HG03460 (cell line): ENCODE results near the gene VSX1.

Experiments
- ATAC-seq: cut with Tn5 transposase; IDR thresholded peaks from one replicate; pipeline ENCODE4 v1.9.1; 2021; ENCODE audit not compliant: unreplicated experiment

VSX1 gene

DNA sequence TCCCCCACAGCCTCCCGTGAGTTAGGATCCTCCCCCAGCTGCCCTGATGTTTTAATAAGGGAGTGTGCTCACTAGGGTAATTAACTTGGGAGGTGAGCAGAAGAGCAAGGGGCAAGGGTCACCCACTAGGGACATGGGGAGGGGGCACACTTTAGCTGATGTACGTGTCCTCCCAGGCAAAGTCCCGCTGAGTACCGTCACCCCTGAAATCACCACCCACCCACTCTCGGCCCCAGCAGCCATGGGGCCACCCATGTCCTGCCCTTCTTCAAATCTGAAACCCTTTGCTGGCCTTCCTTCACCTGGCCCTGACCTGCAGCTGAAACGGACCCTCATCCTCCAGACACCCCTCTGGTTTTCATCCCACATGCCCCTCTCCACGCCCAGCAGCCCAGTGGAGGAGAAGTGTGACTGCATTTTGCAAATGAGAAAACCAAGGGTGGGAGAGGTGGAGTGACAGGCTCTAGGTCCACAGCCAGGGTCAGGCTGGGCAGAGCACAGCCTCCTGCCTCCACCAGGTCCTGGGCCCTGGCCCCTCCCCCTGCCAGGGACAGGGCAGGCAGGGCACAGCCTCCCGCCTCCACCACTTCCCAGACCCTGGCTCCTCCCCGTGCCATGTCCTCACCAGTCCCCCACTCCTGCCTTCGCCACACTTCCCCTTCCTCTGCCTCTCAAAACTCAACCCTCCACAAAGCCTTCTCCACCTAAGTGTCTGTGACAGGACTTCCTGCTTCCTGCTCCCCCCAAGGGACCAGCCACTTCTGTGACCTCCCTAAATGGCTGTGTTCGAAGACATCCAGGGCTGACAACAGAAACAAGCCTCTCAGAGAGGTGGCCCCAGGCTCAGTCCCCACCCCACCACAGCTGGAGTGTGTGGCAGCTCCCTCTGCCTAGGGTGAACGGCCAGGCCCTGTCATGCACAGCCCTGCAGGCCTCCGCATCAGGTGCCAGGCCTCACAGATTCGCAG, 39.1 kb downstream of the VSX1 start:
- peak; percentile 95 for ATAC-seq

DNA sequence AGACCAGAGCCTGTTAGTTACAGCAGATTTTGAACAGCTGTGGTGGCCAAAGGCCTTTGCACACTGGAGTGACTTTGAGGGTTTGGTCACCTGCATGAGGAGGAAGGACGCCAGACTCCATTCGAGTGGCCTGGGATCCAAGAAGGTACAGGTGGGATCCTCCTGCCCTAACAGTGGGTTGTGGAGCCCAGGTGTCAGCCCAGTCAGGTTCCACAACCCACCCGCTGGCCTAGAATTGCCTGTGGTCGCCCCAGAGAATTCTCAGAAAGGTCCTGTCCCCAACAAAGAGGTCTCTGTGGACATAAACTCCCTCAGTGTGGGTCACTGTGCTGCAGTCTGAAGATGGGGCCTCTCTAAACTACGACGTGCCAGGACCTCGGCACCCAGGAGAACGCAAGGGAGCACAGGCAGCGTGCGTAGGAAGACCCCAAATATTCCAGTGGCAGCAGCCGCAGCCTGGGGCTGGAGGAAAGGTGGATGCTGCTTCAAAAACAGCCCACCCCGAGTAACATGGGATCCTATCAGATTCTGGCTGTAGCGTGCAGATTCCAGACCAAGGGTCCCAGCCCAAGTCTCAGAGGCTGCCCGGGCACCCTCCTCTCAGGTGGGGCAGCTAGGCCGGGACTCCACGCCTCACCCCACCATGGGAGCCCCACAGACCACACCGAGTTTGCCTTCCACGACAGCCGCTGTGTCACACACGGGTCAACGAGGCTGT, 40.0 kb downstream of the VSX1 start:
- ATAC-seq = no peak

- ATAC-seq = no peak
Observed at GRCh38 chr20:25040438-25040831, 41.5 kb downstream of the VSX1 start.

GRCh38 chr20:25039697-25040437, 42.1 kb downstream of the VSX1 start:
- ATAC-seq = no peak

GRCh38 chr20:25038591-25039015, 43.3 kb downstream of the VSX1 start:
- no peak for ATAC-seq

GRCh38 chr20:25038103-25038410, 43.9 kb downstream of the VSX1 start:
- ATAC-seq = no peak

DNA sequence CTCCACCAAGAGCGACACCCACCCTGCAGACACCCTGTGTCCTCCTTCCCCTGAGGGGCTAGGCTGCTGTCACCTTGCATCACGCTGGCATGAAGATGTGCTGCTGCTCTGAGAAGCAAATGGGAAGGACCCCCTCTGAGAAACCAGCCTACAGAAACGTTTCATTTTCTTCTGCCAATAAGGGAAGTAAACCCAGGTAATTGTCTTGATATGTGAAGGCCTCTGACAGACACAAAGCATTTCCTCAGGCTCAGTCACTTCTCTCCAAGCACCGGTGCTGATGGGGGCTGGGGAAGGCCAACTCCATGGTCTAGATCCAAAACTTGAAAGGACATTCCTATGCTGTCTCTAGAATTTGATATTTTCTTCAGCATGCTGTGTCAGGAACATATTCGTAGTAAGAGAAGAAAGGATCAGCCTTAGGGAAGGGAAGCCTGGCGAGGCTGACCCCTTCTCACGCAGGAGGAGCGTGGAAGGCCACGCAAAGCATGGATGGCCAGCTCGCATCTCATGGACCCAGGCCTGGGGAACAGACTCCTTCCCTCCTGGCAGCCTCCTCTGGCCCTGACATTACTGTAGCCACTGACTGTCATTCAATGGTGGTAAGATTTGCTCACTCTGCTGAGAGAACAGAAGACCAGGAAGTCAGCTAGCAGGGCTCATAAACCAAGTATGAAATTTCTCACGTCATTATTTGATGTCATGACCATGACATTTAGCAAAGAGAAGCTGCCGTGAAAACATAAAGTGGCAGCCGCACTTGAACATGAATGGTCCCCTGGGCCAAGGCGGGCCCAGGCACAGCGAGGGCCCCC, 44.4 kb downstream of the VSX1 start:
- no peak for ATAC-seq

DNA sequence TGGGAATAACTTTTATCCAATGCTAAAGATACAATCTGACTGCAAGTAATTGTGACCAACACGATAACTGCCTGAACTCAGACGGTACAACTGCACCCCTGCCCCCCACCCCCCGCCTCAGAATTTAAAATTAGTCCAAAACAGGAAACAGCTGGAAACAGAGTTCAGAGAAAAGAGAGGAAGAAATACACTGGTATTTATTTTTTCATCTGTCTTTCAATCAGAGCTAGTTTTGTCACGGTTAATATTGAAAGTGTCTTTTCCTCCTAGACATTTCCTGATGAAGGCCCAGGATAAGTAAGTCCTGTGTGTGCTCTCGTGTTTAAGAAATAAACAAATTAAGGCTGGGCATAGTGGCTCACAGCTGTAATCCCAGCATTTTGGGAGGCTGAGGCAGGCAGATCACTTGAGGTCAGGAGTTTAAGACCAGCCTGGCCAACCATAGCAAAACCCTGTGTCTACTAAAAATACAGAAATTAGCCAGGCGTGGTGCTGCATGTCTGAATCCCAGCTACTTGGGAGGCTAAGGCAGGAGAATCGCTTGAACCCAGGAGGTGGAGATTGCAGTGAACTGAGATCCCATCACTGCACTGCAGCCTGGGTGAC, 45.5 kb downstream of the VSX1 start:
- ATAC-seq = no peak

DNA sequence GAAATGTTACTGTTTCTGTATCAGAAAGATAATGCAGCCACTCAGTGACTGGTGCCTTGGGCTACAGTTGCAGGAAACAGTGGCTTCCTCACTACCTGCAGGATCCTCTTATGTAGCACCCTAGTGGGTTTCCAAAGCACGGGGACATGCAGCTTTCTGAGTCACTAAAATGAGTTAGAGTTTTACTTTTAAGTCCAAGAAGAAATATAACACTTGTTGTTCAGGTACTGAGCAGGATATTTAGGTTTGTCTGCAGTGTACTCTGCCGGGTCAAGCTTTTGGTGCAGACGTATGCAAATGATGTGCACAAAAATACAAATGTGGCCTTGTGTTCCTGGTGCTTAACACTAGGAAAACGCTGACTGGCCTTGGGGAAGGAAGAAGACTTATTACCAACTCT, 46.0 kb downstream of the VSX1 start:
- ATAC-seq = no peak

DNA sequence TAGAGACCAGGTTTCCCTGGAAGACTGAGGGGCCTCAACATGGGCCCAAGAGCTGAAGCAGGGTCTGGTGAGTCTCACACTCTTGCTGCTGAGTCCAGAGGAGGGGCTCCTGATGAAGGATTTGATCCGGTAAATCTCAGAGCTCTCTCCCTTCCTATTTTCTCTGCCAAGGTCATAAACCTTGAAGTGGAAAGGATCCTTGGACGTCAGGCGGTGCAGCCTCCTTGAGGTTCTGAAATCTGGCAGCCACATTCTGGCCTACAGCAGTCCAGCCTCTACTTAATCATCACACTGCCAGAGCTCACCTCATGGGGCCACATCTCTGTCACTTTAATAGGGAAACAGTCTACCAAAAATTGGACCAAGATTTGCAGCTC, 48.0 kb downstream of the VSX1 start:
- no peak for ATAC-seq

DNA sequence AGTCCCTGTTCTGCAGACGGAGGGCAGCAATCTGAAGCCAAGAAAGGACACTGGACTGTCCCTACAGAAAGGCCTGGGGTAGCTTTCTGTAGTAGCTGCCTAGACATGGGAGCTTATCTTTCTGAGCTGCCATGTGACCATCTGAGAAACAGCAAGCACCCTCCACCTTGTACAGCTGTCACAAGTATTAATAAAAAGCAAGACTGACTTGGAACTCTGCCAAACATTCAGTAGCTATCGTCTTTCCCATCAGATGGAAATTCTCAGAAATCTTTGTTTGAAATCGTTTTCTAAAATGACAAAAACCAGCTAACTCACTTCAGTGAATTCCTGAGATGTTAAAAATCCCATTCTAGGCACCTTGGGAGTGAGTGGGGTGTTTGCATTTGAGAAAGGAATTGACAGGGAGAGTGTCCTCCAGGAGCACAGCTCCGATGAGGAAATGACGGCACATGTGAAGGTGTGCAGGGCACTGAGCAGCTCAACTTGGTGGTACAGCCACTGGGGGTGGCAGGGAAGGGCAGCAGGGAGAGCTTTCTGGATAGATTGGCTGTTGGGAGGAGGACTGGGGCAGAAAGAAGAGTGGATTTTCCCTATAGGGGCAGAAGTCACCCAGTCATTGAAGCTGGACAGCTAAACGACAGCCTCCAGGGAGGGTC, 48.5 kb downstream of the VSX1 start:
- no peak for ATAC-seq

GRCh38 chr20:25032478-25033264, 49.3 kb downstream of the VSX1 start:
- ATAC-seq = no peak

DNA sequence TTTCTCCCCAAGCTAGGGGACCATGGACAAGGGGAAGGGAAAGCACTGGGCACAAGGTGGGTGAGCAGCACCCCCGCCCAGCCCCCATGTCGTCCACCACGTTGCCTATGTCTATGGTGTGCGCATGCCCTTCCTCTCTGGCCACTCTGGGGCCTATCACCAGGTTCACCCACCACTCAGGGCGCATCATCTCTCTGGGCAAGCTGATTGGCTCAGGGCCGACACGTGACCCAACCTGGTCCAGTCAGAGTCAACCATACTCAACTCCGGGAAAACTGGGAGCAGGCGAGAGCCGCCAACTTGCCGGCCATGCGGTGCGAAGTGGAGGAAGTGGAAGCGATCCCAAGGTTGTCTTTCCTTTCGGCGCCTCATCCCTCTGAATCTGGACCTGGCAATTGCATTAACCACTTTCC, 49.9 kb downstream of the VSX1 start:
- ATAC-seq = no peak

- no peak for ATAC-seq
Observed at GRCh38 chr20:25031241-25031640, 50.7 kb downstream of the VSX1 start.

DNA sequence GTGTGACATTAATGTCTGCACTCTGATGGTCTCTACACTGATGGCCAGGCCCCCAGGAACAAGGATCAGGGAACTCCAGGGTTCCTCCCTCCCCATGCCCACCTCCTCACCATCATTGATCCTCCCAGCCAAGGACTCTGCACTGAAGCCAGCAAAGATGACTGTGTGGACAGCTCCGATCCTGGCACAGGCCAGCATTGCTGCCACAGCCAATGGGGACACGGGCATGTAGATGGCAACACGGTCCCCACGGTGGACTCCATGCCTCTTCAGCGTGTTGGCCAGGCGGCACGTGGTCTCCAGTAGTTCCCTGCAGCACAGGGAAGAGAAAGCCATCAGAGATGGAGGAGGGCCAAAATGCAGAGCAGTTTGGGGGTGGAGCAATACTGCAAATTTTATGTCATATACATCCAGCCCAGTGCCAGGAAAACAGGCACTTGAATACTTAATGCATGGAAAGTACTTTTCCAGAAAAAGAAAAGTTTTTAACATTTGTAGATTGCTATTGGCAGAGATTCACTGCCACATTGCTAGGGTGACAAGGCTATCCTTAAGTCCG, 51.2 kb downstream of the VSX1 start:
- no peak for ATAC-seq

DNA sequence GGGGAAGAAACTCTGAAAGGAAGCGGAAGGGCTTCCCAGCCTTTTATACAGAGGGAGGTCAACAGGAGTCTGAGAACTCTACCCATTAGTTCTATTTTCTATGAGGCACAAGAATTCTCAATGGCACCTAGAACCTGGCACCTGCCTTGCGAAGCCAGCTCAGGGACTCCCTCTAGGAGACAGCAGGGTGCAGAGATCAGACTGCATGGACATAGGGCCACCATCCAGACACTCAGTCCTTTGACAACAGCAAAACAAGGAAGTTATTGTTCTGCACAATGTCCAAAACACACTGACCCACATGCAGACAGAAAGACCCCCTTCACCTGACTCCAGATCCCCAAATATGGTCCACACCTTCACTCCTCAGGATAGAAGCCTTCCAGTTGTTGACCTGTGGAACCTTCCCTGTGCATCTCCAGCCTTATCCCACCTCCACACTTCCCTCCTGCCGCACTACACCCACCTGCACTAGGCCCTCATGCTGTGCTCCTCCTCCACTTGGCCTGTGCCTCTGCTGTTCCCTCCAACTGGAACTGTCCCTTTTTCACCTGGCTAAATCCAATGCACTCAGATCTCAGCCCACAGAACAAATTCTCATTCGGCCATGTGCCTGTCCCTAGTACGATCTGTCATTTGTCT, 51.8 kb downstream of the VSX1 start:
- no peak for ATAC-seq

DNA sequence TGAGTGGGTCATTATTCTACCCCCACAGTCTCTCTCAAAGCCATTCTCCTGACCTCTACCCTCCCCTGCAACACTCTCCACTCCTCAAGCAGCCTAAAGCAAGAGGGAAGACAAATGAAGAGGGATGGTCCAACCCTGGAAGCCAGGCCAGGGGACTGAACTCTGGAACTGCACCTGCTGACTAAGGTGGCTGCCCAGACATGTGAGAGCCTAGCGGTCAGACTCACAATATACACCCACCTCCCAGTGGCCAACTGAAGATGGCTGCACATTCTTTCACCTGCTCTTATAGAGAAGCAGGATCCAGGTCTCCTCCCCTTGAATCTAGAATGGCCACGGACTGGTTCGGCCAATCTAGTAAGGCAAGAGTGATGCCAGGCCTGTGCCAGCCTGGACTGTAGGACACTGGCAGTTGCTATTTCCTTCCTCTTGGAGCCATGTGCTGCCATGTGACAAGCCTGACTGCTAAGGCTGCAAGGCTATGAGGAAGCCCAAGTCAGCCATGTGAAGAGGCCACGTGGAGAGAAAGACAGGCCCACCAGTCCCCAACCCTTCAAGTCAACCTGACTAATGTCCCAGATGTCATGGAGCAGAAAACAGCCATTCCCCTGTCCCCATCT, 55.8 kb downstream of the VSX1 start:
- ATAC-seq = no peak
